Testis (tissue), 2 donors: ENCODE measurements around the gene KLHL40.

ENCODE experiments used
- CTCF ChIP-seq, 3 experiments: fragments of 450-650 bp in 2 of 3; fragments of 200-600 bp in 1 of 3; sonication (generic) in 1 of 3; IDR thresholded peaks; one replicate each; pipeline ENCODE4 v1.5.1; 2016 to 2019; ENCODE audit warnings: antibody characterized with exemption in 3 of 3, mild to moderate bottlenecking in 2 of 3, moderate library complexity in 1 of 3
- POLR2A ChIP-seq: fragments of 450-650 bp; IDR thresholded peaks from one replicate; pipeline ENCODE4 v1.6.1; 2017; ENCODE audit warnings: antibody characterized with exemption, mild to moderate bottlenecking, moderate library complexity

GRCh38 chr3:42717306-42717705 lies 32.0 kb downstream of the KLHL40 start:
- TF ChIP-seq CTCF (IDR thresholded peaks at IDR 0.05) (no peak), POLR2A (no peak)
